Measurements from ENCODE around the gene CRIM1.

DNA sequence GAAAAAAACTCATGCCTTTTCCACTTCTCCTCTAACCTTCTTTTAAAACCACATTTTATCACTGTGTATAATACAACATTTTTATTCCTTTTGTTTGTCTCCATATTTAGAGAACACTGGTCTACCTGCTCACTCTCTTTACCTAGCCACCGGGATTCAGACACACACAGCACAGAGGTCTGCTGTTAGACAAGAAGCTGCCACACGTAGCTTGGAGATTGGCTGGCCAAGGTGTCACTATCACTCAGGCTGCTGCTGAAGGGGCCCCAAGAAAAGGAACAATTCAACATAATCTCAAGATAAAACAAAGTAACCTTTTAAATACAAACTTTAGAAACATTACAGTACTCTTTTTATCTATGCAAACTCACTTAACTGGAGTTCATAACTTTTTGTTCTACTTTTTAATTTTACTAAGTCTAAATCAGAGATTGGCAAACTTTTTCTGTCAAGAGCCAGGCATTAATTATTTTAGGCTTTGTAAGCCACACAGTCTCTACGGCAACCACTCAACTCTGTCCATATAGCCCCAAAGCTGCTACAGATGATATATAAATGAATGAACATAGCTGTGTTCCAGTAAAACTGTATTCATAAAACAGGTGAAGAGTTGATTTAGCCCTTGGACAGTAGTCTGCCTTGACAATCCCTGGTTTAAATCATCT, 216.6 kb downstream of the CRIM1 start:
- TF ChIP-seq, protein P1, sequence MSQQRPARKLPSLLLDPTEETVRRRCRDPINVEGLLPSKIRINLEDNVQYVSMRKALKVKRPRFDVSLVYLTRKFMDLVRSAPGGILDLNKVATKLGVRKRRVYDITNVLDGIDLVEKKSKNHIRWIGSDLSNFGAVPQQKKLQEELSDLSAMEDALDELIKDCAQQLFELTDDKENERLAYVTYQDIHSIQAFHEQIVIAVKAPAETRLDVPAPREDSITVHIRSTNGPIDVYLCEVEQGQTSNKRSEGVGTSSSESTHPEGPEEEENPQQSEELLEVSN (IDR thresholded peaks at IDR 0.05; ENCODE audit: borderline replicate concordance, low read depth): no peak
- TF ChIP-seq, protein P2, sequence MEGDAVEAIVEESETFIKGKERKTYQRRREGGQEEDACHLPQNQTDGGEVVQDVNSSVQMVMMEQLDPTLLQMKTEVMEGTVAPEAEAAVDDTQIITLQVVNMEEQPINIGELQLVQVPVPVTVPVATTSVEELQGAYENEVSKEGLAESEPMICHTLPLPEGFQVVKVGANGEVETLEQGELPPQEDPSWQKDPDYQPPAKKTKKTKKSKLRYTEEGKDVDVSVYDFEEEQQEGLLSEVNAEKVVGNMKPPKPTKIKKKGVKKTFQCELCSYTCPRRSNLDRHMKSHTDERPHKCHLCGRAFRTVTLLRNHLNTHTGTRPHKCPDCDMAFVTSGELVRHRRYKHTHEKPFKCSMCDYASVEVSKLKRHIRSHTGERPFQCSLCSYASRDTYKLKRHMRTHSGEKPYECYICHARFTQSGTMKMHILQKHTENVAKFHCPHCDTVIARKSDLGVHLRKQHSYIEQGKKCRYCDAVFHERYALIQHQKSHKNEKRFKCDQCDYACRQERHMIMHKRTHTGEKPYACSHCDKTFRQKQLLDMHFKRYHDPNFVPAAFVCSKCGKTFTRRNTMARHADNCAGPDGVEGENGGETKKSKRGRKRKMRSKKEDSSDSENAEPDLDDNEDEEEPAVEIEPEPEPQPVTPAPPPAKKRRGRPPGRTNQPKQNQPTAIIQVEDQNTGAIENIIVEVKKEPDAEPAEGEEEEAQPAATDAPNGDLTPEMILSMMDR (IDR thresholded peaks at IDR 0.05): no peak
- no peak for TF ChIP-seq FOSL2 (IDR thresholded peaks at IDR 0.05)
- TF ChIP-seq FOSL2 (CRISPR knock-in tag; IDR thresholded peaks at IDR 0.05): no peak
- no peak for TF ChIP-seq CHD2 (IDR thresholded peaks at IDR 0.05; ENCODE audit: low read length, partially characterized antibody)
- TF ChIP-seq CEBPB (IDR thresholded peaks at IDR 0.05): no peak
- TF ChIP-seq HDAC2 (IDR thresholded peaks at IDR 0.05): no peak
- TF ChIP-seq RAD21 (conservative IDR thresholded peaks at IDR 0.05 in 1 of 2, IDR thresholded peaks at IDR 0.05 in 1 of 2): no peak
- no peak for TF ChIP-seq ZSCAN20 (CRISPR knock-in tag; IDR thresholded peaks at IDR 0.05)
- no peak for TF ChIP-seq EHMT2 (IDR thresholded peaks at IDR 0.05; ENCODE audit: low read depth)
- TF ChIP-seq, protein P3, sequence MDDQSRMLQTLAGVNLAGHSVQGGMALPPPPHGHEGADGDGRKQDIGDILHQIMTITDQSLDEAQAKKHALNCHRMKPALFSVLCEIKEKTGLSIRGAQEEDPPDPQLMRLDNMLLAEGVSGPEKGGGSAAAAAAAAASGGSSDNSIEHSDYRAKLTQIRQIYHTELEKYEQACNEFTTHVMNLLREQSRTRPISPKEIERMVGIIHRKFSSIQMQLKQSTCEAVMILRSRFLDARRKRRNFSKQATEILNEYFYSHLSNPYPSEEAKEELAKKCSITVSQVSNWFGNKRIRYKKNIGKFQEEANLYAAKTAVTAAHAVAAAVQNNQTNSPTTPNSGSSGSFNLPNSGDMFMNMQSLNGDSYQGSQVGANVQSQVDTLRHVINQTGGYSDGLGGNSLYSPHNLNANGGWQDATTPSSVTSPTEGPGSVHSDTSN (IDR thresholded peaks at IDR 0.05): no peak
- no peak for TF ChIP-seq ESRRA (IDR thresholded peaks at IDR 0.05; ENCODE audit: borderline replicate concordance, low read length)
- no peak for TF ChIP-seq EHF (CRISPR knock-in tag; IDR thresholded peaks at IDR 0.05)
- TF ChIP-seq, protein P4, sequence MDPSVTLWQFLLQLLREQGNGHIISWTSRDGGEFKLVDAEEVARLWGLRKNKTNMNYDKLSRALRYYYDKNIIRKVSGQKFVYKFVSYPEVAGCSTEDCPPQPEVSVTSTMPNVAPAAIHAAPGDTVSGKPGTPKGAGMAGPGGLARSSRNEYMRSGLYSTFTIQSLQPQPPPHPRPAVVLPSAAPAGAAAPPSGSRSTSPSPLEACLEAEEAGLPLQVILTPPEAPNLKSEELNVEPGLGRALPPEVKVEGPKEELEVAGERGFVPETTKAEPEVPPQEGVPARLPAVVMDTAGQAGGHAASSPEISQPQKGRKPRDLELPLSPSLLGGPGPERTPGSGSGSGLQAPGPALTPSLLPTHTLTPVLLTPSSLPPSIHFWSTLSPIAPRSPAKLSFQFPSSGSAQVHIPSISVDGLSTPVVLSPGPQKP (IDR thresholded peaks at IDR 0.05; ENCODE audit: low read depth, low read length): no peak
